GM10248 (cell line): ENCODE measurements around the gene KIF26A.

Experiments used
- CTCF ChIA-PET: fragments of 300-600 bp; sonication (Branson Sonifier 250); formaldehyde crosslinking; extraction: SDS; loops from one replicate; lab custom pipeline; 2021; ENCODE audit warnings: antibody characterized with exemption; lab: Yijun Ruan, JAX
- POLR2A ChIA-PET: fragments of 350-650 bp; sonication (Branson Sonifier 250); formaldehyde crosslinking; extraction: SDS; loops from one replicate; lab custom pipeline; 2020; ENCODE audit warnings: antibody characterized with exemption; lab: Yijun Ruan, JAX
- DNase-seq: peaks from one replicate; pipeline ENCODE4 v3.0.0; 2012; ENCODE audit errors: extremely low spot score
- TF ChIP-seq, protein P1 (sequence below): IDR thresholded peaks from 2 replicates; pipeline ENCODE4 v1.5.1; 2012; ENCODE audit warnings: mild to moderate bottlenecking, low read depth; ENCODE audit errors: extremely low read depth, missing control alignments, control extremely low read depth

The KIF26A gene

GRCh38 chr14:104188727-104189400 is 50.5 kb downstream of the KIF26A start:
- TF ChIP-seq, protein P1, sequence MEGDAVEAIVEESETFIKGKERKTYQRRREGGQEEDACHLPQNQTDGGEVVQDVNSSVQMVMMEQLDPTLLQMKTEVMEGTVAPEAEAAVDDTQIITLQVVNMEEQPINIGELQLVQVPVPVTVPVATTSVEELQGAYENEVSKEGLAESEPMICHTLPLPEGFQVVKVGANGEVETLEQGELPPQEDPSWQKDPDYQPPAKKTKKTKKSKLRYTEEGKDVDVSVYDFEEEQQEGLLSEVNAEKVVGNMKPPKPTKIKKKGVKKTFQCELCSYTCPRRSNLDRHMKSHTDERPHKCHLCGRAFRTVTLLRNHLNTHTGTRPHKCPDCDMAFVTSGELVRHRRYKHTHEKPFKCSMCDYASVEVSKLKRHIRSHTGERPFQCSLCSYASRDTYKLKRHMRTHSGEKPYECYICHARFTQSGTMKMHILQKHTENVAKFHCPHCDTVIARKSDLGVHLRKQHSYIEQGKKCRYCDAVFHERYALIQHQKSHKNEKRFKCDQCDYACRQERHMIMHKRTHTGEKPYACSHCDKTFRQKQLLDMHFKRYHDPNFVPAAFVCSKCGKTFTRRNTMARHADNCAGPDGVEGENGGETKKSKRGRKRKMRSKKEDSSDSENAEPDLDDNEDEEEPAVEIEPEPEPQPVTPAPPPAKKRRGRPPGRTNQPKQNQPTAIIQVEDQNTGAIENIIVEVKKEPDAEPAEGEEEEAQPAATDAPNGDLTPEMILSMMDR = no peak
- DNase-seq = no peak
- ChIA-PET POLR2A (no interaction called here), CTCF (no interaction called here)

DNA sequence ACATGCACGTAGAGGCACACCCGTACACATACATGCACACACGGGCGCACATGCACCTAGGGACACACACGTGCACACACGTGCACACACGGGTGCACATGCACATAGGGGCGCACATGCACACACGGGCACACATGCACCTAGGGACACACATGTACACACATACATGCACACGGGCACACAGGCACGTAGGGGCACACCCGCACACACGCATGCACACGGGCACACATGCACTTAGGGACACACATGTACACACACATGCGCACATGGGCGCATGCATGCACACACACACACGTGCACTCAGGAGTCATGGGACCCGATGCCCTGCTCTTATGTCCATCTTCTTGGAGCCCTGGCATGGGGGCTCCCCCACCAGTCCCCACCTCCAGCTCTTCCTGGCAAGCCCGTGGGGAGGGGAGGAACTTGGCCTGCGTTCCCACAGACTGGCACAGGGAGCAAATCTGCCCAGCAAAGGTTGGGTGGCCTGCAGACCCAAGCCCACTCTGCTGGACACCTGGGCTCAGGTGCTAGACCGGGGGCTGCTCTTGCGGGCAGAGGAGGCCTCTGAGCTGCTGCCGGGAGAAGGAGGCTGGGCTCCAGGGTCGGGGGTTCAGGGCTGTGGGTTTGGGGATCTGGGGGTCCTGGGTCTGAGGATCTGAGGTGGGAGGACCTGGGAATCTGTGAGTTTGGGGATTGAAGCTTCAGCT is 51.4 kb downstream of the KIF26A start:
- ChIA-PET POLR2A (no interaction called here), CTCF (no interaction called here)
- TF ChIP-seq, protein P1 = no peak
- DNase-seq = no peak

GRCh38 chr14:104190396-104191000 is 52.1 kb downstream of the KIF26A start:
- CTCF ChIA-PET = no interaction called here
- POLR2A ChIA-PET = no interaction called here
- DNase-seq = no peak
- TF ChIP-seq, protein P1 = no peak

- POLR2A ChIA-PET = no interaction called here
- CTCF ChIA-PET = no interaction called here
- TF ChIP-seq, protein P1 = no peak
- DNase-seq = no peak
Observed at GRCh38 chr14:104191409-104191997, 53.1 kb downstream of the KIF26A start.

DNA sequence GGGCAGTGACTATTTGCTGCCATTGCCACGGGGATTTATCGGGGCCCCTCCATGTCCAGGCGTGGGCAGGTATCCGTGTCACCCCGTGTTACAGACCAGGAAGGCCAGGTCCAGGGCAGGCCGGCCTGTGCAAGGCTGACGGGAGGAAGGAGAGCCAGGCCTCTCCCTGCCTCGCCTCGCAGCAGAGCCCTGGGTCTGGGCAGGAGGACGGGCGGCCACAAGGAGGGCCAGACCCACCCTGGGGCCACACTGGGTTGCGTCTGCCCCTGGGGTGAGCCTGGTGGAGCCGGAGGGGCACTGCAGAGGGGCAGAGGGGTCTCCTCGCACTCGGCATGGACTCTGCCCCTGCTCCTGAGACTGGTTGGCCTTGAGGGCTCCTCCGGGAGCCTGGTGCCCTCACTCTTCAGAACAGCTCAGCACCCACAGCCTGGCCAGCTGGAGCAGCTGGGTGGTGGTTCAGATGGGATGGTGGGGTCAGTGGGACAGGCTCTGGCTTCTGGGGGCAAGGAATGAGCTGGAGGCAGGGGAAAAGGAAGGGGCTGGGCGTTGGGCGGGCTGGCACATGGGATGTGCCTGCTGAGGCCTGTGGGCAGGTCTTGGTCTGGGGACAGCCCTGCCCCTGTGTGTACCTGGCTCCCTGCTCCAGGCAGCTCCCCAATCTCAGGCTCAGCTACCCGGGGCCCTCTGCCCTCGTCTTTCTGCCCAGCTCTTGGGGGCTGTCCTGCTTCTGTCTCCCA is 53.9 kb downstream of the KIF26A start:
- TF ChIP-seq, protein P1 = no peak
- ChIA-PET POLR2A (no interaction called here), CTCF (interaction anchor here (1.1 kb wide), 1 partner anchor 114 kb away, joined by 3 read pairs; no protein-coding TSS in a partner anchor)
- no peak for DNase-seq

- ChIA-PET POLR2A (no interaction called here), CTCF (interaction anchor here (1.1 kb wide), 1 partner anchor 114 kb away, joined by 3 read pairs; no protein-coding TSS in a partner anchor)
- TF ChIP-seq, protein P1 = no peak
- no peak for DNase-seq
Observed at GRCh38 chr14:104192883-104193245, 54.5 kb downstream of the KIF26A start.
